GM13977 (cell line): ENCODE measurements around the gene SPOCD1.
"Not testable (repeated sequence)": the region's sequence is repeated elsewhere in the genome, so short reads cannot be mapped to it uniquely, and the experiment has no call there.

ENCODE experiments used
- DNase-seq: peaks from one replicate; pipeline ENCODE4 v3.0.0; 2012; ENCODE audit warnings: low spot score
- in situ Hi-C: fragments of 300-500 bp; cut with MboI; formaldehyde crosslinking; loops from one replicate; pipeline ENCODE4 v1.12.0; 2022; ENCODE audit warnings: low sequenced_read_pairs, low pct_unique_long_range_greater_than_20kb, mixed read lengths, inconsistent platforms; ENCODE audit not compliant: unreplicated experiment
- TF ChIP-seq, protein P1 (sequence below): IDR thresholded peaks from 2 replicates; pipeline ENCODE4 v1.5.1; 2012; ENCODE audit warnings: mild to moderate bottlenecking, control low read depth; ENCODE audit not compliant: insufficient read depth; ENCODE audit errors: extremely low read depth, missing control alignments

Gene SPOCD1

DNA sequence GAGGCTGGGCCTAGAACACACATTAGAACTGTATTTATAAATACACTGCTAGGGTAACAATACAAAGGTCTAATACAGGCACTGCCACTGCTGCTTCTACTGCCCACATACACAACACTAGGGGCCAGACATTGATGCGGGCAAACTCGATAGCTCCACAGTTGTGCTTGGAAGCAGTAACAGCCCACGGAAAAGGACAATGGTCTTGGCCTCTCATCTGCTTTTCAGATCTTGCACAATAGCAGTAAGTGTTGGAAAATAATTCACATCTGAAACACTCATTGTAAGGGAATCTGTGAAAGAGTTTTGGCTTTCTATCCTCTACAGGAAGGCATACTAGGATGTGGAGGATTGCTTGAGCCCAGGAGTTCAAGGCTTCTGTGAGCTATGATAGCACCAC is 6.9 kb upstream of the SPOCD1 start:
- no peak for DNase-seq
- in situ Hi-C loops, result no loop called here
- TF ChIP-seq, protein P1, sequence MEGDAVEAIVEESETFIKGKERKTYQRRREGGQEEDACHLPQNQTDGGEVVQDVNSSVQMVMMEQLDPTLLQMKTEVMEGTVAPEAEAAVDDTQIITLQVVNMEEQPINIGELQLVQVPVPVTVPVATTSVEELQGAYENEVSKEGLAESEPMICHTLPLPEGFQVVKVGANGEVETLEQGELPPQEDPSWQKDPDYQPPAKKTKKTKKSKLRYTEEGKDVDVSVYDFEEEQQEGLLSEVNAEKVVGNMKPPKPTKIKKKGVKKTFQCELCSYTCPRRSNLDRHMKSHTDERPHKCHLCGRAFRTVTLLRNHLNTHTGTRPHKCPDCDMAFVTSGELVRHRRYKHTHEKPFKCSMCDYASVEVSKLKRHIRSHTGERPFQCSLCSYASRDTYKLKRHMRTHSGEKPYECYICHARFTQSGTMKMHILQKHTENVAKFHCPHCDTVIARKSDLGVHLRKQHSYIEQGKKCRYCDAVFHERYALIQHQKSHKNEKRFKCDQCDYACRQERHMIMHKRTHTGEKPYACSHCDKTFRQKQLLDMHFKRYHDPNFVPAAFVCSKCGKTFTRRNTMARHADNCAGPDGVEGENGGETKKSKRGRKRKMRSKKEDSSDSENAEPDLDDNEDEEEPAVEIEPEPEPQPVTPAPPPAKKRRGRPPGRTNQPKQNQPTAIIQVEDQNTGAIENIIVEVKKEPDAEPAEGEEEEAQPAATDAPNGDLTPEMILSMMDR, result no peak

DNA sequence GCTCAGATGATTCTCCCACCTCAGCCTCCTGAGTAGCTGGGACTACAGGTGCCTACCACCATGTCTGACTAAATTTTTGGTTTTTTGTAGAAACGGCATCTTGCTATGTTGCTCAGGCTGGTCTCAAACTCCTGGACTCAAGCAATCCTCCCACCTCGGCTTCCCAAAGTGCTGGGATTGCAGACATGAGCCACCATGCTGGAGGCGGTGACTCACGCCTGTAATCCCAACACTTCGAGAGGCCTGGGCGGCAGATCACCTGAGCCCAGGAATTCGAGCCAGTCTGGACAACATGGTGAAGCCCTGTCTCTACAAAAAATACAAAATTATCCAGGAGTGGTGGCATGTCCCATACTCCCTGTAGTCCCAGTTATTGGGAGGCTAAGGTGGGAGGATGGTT is 4.4 kb upstream of the SPOCD1 start:
- DNase-seq, in situ Hi-C loops: not testable (repeated sequence)

DNA sequence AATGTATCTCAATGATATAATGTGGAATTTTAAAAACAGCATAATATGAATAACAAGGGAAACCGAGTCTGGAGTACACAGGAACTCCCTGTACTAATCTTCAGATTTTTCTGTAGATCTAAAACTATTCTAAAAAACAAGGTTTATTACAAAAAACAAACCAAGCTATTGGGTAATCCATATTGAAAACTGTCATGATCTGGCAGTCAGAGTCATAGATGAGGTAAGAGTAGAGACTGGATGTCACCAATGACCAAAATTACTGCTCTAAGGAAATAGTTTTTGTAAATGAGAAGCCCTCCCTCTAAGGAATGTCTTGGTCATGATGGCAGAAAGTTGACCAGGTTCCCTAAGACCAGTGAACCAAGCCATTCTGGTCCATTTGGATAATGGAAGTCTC is 2.4 kb upstream of the SPOCD1 start:
- in situ Hi-C loops, result no loop called here
- TF ChIP-seq, protein P1, result no peak

DNA sequence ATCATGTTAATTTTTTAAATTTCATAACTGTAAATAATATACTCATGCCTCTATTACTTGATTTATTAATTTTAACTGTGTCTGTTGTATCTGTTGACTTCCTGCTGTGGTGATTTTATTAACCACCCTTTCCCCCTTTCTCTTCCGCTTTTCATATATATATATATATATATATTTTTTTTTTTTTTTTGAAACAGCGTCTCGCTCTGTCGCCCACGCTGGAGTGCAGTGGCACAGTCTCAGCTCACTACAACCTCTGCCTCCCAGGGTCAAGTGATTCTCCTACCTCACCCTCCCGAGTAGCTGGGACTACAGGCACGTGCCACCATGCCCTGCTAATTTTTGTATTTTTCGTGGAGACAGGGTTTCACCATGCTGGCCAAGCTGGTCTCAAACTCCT is 1.1 kb upstream of the SPOCD1 start:
- in situ Hi-C loops, DNase-seq: not testable (repeated sequence)

More for the DNA sequence above, 2.4 kb upstream of the SPOCD1 start:
- DNase-seq, result no peak

DNA sequence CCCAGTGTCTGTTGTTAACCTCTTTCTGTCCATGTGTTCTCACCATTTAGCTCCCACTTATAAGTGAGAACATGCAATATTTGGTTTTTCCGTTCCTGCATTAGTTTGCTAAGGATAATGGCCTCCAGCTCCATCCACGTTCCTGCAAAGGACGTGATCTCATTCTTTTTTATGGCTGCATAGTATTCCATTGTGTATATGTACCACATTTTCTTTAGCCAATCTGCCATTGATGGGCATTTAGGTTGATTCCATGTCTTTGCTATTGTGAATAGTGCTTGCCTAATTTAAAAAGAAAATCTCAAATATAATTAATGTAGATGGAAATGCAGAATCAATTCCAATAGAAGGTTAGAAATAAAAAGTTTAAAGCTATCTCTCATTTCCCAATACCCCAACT is 679 bp upstream of the SPOCD1 start:
- in situ Hi-C loops, DNase-seq: not testable (repeated sequence)

DNA sequence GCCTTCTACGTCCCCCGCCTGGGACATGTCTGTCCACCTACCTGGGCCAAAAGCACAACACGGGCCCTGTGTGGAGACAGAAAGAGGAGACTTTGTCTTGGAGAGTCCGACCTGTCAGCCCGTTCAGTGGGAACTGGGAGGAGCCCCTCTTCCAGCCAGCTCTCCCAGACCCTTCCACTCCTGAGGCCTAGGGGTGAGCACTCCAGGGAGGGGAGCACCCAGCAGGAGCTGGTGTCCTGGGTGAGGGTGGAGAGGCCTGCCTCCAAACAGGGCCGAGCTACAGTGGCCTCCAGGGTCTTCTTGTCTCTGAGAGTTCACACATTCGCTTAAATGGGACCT is 546 bp downstream of the SPOCD1 start:
- in situ Hi-C loops, result no loop called here
- TF ChIP-seq, protein P1, result no peak
- DNase-seq, result no peak

DNA sequence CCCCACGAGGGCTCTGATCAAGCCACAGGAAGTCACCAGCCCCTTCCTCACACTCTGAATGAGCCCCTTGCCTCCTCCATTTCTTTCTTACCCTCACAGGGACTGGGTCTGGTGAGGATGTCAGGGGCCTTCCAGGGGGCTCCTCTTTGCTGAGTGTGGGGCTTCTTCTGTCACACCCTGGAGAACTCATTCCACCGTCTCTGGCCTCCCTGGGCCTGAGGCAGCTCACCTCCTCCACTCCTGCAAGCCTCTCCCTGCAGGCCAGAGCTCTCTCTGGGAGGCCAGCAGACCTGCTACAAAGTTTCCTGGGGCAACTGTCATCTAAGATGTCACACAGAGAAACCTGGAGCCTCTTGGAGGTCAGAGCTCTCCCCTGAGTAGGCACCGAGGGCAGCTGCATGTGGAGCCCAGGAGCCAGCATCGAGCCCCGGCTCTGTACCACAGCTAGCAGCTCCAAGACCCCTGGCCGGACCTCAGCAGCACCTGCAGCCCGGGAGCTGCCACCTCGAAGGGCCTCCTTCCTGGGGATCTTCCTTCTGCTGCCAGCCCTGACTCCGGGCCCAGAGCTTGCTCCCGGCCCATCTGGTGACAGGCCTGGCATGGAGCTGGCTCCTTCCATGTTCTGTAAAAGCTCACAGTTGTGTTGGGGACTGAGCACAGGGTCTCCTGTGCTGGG is 1.1 kb downstream of the SPOCD1 start:
- in situ Hi-C loops, result no loop called here
- TF ChIP-seq, protein P1, result no peak
- no peak for DNase-seq

DNA sequence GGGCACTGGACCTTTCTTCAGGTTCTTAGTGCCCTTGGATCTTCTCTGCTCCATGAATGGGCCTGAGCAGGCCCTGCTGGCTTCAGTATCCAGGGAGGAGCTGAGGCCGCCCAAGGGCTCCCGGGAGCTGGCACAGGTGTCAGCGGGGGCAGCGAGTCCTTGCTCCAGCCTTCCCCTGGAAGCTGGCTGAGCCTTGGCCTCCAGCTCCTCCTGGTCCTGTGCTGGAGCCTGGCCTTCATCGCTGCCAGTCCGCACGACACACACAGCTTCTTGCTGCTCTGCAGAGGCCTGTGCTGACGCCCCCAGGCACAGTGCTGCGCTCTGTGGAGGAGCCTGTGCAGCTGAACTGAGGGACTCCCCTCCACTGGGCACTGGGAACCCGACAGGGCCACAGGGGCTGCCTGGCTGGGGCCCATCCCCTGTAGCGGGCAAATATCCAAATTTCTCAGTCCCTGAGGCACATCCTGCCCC is 1.7 kb downstream of the SPOCD1 start:
- in situ Hi-C loops, result no loop called here
- DNase-seq, result no peak
- TF ChIP-seq, protein P1, result no peak
